Measurements from ENCODE around the gene RILPL1. TPM values are rescaled to one million over a fixed set of nuclear protein-coding genes. Genes with fewer than 3 reads are reported as not detected.
A peak's percentile ranks its signal among the peaks of the same experiment; 100 is the strongest.
"Not testable (repeated sequence)": the region's sequence is repeated elsewhere in the genome, so short reads cannot be mapped to it uniquely, and the experiment has no call there.

RILPL1 gene
- total RNA-seq (10 to 100 TPM in 3 of 5 donors, 1 to 10 TPM in 2; 2.7 to 42.3 (median 13.9) TPM), polyA plus RNA-seq (1 to 10 TPM; 3.8 to 9.3 (median 4.9) TPM)
- long read RNA-seq, donor 1: 0 reads
- long read RNA-seq, donor 2, partial matches to known transcripts: 19 of 38 reads
- long read RNA-seq, donor 2, other reads (novel, unspliced or antisense): 16 of 38 reads
- long read RNA-seq, donor 3, partial matches to known transcripts: 0 of 9 reads
- long read RNA-seq, donor 3, other reads (novel, unspliced or antisense): 6 of 9 reads
- long read RNA-seq, donor 4: 0 reads
- long read RNA-seq, donor 5, transcript RILPL1-204 (1 exons, 3,894 nt): major isoform, 6 of 9 reads
- long read RNA-seq, donor 5, partial matches to known transcripts: 0 of 9 reads
- long read RNA-seq, donor 5, other reads (novel, unspliced or antisense): 0 of 9 reads
- long read RNA-seq, donor 6, transcript RILPL1-204 (1 exons, 3,894 nt): major isoform, 7 of 19 reads
- long read RNA-seq, donor 6, partial matches to known transcripts: 8 of 19 reads
- long read RNA-seq, donor 6, other reads (novel, unspliced or antisense): 0 of 19 reads
- long read RNA-seq, donor 7, transcript RILPL1-202 (7 exons, 3,932 nt): major isoform, 5 of 7 reads
- long read RNA-seq, donor 7, partial matches to known transcripts: 0 of 7 reads
- long read RNA-seq, donor 7, other reads (novel, unspliced or antisense): 0 of 7 reads
- long read RNA-seq, donor 8, transcript RILPL1-204 (1 exons, 3,894 nt): major isoform, 5 of 7 reads
- long read RNA-seq, donor 8, partial matches to known transcripts: 0 of 7 reads
- long read RNA-seq, donor 8, other reads (novel, unspliced or antisense): 0 of 7 reads
- long read RNA-seq, donor 9, transcript RILPL1-204 (1 exons, 3,894 nt): major isoform, 6 of 58 reads
- long read RNA-seq, donor 9, partial matches to known transcripts: 40 of 58 reads
- long read RNA-seq, donor 9, other reads (novel, unspliced or antisense): 11 of 58 reads
- long read RNA-seq, donor 10, partial matches to known transcripts: 7 of 8 reads
- long read RNA-seq, donor 10, other reads (novel, unspliced or antisense): 0 of 8 reads

GRCh38 chr12:123533672-123534643 lies at the start of gene RILPL1:
Gene RILPL1, minus strand, starts transcription at chr12:123533719. Its CDS starts 237 bp downstream, at chr12:123533482.
- Histone ChIP-seq H3K27me3 (peaks cover 0 to 8% (median 0%) of the 10 kb centered on the region in 3 donors), H3K4me3 (peak within 1 kb of the TSS; percentile 78 to 98 (median 84)), H3K4me1 (peaks cover 24 to 47% (median 35%) of the 10 kb centered on the region in 4 donors), H3K9me3 (no peaks in the 10 kb centered on the region), H3K36me3 (peaks cover 0 to 9% (median 0%) of the 10 kb centered on the region in 4 donors), H3K27ac (peak within 1 kb of the TSS; percentile 70 to 92 (median 76))
- no peak for TF ChIP-seq POLR2AphosphoS5 (IDR thresholded peaks at IDR 0.05)
- no peak for TF ChIP-seq POLR2A (IDR thresholded peaks at IDR 0.05)
- TF ChIP-seq CTCF (IDR thresholded peaks at IDR 0.05): peak in 3 of 7 experiments; percentile 13 to 47 (median 27)
- TF ChIP-seq EP300 (IDR thresholded peaks at IDR 0.05): no peak
- DNase-seq: peak; percentile 41 to 80
- 0 to 2% (median 0%) methylated on average over 12 to 113 of the region's 114 CpGs for WGBS, 5 donors
- intact Hi-C loops (cut with DNase I; ENCODE audit: low total_unique reads): no loop called here

GRCh38 chr12:123580772-123581171 lies 47.3 kb upstream of the RILPL1 start:
- H3K27me3 ChIP-seq: no peaks in the 10 kb centered on the region
- WGBS, 5 donors: 93 to 99% (median 96%) methylated on average over 4 of the region's 4 CpGs
- no peaks in the 10 kb centered on the region for H3K9me3 ChIP-seq
- H3K27ac ChIP-seq: no peak overlapping the region
- peak in 1 of 2 donors; percentile 10 for DNase-seq
- TF ChIP-seq POLR2AphosphoS5 (IDR thresholded peaks at IDR 0.05) (no peak), POLR2A (IDR thresholded peaks at IDR 0.05) (no peak), EP300 (IDR thresholded peaks at IDR 0.05) (no peak), CTCF (IDR thresholded peaks at IDR 0.05) (no peak)
- intact Hi-C loops (cut with DNase I; ENCODE audit: low total_unique reads): no loop called here
- H3K4me1 ChIP-seq: peaks cover 19 to 44% (median 27%) of the 10 kb centered on the region in 4 donors
- H3K4me3 ChIP-seq: no peak overlapping the region
- peaks cover 0 to 9% (median 5%) of the 10 kb centered on the region in 4 donors for H3K36me3 ChIP-seq

- DNase-seq; H3K27ac ChIP-seq; H3K27me3 ChIP-seq; intact Hi-C loops (cut with DNase I; ENCODE audit: low total_unique reads); H3K9me3 ChIP-seq; H3K4me3 ChIP-seq; H3K36me3 ChIP-seq: not testable (repeated sequence)
- H3K4me1 ChIP-seq: peaks cover 11 to 35% (median 19%) of the 10 kb centered on the region in 4 donors
- WGBS, 5 donors: 64 to 86% (median 72%) methylated on average over 4 of the region's 4 CpGs
These were observed 45.3 kb upstream of the RILPL1 start for GRCh38 chr12:123578829-123579228.

- WGBS, 5 donors: 70 to 85% (median 73%) methylated on average over 3 of the region's 3 CpGs
- H3K27me3 ChIP-seq: no peaks in the 10 kb centered on the region
These were observed 44.7 kb upstream of the RILPL1 start for GRCh38 chr12:123578243-123578642.

More at GRCh38 chr12:123578243-123578642, 44.7 kb upstream of the RILPL1 start:
- Histone ChIP-seq H3K27ac (no peak overlapping the region), H3K4me1 (peaks cover 9 to 31% (median 16%) of the 10 kb centered on the region in 4 donors), H3K4me3 (no peak overlapping the region), H3K9me3 (no peaks in the 10 kb centered on the region), H3K36me3 (peaks cover 0 to 9% (median 5%) of the 10 kb centered on the region in 4 donors)
- no peak for DNase-seq
- intact Hi-C loops (cut with DNase I; ENCODE audit: low total_unique reads): no loop called here
- TF ChIP-seq EP300 (IDR thresholded peaks at IDR 0.05): no peak
- TF ChIP-seq POLR2AphosphoS5 (IDR thresholded peaks at IDR 0.05): no peak
- TF ChIP-seq CTCF (IDR thresholded peaks at IDR 0.05): no peak
- TF ChIP-seq POLR2A (IDR thresholded peaks at IDR 0.05): no peak
